ENCODE measurements around the gene PLA2R1.
"Not testable (repeated sequence)": the region's sequence is repeated elsewhere in the genome, so short reads cannot be mapped to it uniquely, and the experiment has no call there.

- not testable (repeated sequence) for TF ChIP-seq TARDBP (IDR thresholded peaks at IDR 0.05; ENCODE audit: borderline replicate concordance); MTA3 (IDR thresholded peaks at IDR 0.05; ENCODE audit: borderline replicate concordance, low read length)
Measured at GRCh38 chr2:159970548-159970947, 91.9 kb downstream of the PLA2R1 start.
